Activated CD8-positive, alpha-beta memory T cell treated with anti-CD3 and anti-CD28 coated beads, Interleukin-2, amount 50 U/mL, for 1 hour (primary cell): ENCODE measurements around the gene PEAK3.

Experiments used
- DNase-seq: peaks from one replicate; pipeline ENCODE4 v3.0.0-alpha.2; 2020; ENCODE audit errors: extremely low read depth

PEAK3 gene

DNA sequence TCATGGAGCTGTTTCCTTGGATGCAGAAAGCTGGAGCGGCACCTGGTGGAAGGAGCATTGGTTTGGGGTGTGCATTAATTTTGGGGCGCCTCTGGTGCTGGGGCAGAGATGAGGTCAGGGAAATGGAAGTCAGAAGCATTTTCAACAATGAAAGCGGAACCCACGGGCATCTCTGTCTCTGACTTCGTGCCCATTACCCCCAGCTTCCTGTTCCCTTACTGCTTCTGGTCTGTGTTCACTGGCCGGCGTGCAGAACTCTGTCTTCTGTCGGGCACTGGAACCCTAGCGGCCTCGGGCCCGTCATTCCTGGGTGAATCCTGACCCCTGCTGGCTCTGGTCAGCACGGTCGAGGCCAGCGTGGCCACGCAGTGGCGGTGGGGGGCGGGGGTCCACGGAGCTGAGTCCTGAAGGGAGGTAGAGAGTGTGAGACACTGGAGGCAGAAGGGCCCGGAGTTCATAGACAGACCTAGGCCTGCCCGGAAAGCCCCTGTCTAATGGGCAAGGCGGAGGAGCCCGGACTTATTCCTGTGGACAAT lies 33.9 kb upstream of the PEAK3 start:
- no peak for DNase-seq

DNA sequence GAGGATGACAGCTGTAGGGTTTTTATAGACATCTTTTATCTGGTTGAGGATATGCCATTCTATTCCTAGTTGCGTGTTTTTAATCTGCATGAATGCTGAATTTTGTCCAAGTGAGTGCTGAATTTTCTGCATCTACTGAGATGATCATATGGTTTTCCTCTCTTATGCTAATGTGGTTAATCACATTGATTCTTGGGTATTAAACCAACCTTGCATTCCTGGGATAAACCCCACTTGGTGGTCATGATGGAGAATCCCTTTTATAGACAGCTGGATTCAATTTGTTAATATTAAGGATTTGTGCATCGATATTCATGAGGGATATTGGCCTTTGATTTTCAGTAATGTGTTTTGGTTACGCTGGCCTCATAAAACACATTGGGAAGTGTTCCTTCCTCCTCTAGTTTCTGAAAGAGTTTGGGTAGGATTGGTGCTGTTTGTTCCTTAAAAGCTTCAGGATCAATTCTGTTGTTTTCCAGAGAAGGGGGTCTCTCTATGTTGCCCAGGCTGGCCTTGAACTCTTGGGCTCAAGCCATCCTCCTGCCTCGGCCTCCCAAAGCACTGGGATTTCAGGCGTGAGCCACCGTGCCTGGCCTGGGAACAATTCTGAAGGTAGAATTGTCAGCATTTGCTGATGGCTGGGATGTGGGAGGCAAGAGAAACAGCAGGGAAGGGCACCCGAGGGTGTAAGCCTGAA lies 33.3 kb upstream of the PEAK3 start:
- DNase-seq: no peak

DNA sequence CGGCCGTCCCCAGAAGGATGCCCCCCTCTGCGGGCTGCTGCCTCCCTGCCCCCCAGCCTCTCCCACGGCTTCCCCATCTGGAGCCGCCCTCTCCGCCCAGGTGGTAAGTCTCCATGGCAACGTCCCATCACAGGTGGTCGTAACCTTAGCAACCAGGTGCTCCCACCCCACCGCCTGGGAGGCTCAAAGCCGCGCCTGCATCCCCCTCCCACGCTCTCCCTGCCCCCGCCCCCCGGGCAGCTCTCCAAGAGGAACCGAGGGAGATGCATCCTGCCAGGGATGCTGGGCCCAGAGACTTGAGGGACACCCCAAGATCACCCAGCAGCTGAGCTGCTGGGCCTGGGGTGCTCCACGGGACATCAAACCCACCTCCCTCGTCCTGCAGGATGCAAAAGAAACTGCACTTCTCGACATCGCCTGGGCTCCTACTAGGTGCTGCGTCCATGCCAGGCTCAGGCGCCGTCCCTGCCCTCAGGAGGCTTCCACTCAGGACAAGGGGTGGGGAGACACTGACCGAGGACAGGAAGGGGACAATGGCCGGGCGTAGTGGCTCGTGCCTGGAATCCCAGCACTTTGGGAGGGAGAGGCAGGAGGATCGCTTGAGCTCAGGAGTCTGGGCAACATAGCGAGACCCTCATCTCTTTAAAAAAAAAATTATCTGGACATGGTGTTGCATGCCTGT lies 31.0 kb upstream of the PEAK3 start:
- DNase-seq: no peak

DNA sequence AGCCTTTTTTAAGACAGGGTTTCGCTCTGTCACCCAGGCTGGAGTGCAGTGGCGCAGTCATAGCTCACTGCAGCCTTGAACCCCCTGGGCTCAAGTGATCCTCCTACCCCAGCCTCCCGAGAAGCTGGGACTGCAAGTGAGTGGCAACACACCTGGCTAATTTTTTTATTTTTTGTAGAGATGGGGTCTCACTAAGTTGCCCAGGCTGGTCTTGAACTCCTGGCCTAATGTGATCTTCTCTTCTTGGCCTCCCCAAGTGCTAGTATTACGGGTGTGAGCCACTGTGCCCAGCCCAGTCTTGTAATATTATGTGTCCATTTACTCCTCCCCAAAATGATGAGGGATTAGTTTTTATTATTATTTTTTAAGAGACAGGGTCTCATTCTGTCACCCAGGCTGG lies 29.1 kb upstream of the PEAK3 start:
- no peak for DNase-seq

DNA sequence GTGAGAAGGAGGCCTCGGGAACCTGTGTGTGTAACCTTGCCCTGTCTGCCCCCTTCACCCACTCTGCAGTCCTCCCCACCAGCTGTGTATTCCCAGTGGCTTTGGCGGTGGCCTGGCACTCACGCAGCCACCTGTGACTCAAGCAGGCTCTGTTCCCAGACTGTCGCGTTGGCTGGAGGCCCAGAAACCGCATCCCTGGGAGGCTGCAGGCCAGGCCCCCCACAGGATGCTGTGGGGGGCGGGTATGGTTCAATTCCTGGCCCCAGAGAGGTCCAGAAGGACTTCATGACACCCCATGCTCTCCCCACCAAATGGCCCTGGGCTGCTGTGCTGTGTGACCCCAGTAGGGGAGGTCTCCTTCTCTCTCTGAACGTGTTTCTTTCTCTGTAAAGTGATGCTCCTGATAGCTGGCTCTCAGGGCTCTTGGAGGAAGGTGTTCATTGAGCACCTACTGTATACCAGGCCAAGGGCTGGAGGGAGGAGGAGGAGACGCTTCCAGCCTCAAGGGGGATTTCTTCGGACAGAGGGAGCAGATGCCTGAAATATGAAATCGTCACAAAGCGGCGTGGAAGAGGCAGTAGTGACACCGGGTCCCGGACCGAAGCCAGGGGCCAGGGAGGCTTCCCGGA lies 27.9 kb upstream of the PEAK3 start:
- DNase-seq: no peak

DNA sequence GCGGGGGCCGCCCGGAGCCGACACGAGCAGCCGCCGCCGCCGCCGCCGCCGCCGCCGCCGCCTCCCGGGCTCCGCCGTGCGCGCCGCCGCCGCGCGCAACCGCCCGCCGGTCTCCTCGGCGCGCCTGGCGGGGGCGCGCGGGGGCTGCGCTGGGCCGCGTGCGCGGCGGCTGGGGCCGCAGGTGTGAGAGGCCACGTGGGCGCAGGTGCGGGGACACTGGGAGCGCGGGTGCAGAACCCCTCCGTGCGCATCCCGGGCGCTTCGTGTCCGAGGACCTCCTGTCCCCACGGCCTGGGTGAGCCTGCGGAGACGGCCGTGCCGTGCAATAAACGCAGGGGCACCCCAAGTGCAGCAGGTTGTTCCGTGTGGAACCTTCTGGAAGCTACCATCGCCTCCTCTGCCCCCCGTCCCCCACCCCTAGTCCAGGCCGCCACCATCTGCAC lies 26.2 kb upstream of the PEAK3 start, which contains the start of gene LINGO3:
Gene LINGO3, minus strand, starts transcription at position 41 of the 443 bp plus-strand sequence. CDS start 16,378 bp downstream, outside the sequence.
- no peak for DNase-seq

DNA sequence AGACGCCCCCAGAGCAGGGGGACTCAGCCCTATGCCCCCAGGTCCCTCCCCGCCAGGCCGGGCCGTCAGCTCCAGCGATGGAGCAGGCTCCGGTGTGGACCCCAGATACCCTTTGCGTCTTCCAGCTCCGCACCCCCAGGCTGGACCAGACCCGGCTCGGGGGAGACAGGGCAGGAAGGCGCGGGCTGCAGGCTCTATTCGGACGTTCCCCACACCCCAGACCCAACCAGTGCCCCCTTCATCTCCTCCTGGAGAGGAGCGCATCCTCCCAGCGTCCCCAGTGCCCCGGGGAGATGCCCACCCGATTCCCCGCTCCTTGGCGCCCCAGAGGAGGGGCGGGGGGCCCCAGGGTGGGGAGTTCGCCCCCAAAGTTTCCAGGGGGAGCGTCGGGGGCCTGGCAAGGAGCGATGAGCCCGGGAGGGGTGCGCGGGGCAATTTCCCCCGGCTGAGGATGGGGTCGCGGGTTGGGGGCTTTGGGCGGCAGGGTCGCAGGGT lies 25.6 kb upstream of the PEAK3 start:
- DNase-seq: no peak

DNA sequence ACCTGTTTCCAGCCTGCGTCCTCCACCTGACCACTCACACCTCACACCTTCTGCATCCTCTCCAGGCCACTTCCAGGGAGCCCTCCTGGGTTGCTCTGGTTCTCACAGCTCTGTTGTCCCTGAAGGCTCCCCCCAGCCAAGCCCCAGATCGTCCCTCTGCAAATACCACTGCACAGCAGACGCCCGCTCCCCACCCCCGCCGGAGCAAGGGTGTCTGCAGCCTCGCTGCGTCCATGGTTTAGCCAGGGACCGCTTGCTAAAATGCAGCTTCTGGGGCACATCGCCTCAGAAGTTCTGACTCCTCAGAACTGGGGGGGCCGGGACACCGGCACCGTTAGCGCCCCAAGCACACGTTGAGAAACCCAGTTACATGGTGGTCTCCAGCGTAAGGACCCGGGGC lies 25.0 kb upstream of the PEAK3 start:
- DNase-seq: no peak

DNA sequence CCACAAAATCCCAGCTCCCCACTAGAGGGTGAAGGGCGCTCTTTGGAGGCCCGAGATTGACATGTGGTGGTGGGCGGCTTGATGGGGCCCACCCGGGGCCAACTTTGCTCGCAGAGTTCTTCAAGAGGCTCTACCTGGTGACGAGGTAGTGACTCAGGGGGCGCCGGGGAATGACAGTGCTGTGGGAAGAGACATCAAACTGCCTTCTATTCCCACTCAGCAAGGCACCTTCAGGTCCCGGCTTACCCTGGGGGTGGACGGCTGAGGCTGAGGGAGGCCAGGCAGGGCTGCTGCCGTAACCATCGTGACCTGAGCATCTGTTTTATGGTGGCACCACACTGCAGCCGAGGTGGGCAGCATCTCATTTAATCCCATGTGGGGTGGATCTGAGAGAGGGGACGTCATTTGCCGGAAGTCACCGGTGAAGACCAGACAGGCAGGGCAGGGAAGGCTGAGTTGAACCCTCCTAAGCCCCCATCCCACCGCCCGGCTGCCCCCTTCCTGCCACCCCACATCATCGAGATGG lies 24.4 kb upstream of the PEAK3 start:
- DNase-seq: no peak

DNA sequence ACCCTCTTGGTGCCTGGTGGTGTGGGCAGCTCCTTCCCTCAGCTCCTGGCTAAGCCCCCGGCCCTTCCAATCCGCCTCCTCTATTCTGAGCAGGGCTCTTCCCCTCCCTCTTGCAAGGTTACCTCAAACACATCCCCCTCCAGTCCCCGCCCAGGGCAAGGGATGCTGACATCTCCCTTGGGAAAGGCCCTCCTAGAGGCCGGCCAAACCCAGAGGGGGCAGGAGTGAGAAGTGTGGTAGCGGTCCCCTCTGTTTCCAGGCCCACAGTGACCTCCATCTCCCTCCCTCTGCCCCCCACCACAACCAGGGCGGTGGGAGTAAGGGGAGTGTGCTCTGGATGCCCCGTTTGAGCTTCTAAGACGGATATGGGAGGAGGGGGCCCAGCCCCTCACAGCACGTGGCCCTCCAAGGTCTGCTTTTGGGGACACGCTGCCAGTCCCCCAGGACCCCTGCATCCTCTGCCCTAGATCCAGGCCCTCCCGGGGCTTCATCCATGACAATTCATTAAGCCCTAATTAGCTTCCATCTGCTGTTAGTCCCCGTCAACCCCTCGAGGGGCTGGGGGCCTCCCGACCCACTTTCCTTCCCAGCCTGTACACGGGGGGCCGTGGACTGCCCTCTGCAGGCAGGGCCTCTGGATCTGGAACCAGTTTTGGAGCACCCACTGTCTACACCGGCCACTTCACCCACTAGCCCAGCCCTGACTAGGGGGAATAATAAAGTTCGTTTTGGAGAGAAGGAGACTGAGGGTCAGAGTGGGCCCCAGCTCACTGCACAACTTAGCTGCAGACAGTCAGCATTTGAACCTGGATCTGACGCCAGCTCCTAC lies 23.7 kb upstream of the PEAK3 start:
- DNase-seq: no peak

DNA sequence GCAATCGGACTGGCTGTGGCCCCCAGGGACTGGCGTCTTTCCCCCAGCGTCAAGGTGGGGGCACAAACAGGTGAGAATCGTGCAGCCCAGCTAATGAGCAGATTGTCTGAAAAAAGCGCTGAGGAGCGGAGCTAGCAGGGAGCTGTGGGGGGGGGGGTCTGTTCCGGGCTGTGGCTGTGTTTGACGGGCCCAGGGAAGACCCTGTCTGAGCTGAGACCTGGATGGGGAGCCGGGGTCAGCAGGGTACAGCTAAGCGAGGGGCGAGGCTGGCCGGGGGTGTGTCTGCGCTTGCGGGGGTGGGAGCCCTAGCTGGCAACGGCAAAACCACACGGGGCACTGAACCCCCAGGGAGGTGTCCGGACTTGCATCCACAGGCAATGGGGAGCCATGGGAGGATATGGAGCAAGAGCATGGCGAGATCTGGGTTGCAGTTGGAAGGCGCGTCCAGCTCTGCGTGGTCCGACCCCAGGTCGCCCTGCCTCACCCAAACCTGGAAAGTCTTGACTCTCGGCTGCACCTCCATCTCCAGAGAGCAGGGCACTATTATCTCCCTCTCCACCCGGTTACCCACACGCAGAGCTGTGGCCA lies 21.3 kb upstream of the PEAK3 start:
- no peak for DNase-seq

DNA sequence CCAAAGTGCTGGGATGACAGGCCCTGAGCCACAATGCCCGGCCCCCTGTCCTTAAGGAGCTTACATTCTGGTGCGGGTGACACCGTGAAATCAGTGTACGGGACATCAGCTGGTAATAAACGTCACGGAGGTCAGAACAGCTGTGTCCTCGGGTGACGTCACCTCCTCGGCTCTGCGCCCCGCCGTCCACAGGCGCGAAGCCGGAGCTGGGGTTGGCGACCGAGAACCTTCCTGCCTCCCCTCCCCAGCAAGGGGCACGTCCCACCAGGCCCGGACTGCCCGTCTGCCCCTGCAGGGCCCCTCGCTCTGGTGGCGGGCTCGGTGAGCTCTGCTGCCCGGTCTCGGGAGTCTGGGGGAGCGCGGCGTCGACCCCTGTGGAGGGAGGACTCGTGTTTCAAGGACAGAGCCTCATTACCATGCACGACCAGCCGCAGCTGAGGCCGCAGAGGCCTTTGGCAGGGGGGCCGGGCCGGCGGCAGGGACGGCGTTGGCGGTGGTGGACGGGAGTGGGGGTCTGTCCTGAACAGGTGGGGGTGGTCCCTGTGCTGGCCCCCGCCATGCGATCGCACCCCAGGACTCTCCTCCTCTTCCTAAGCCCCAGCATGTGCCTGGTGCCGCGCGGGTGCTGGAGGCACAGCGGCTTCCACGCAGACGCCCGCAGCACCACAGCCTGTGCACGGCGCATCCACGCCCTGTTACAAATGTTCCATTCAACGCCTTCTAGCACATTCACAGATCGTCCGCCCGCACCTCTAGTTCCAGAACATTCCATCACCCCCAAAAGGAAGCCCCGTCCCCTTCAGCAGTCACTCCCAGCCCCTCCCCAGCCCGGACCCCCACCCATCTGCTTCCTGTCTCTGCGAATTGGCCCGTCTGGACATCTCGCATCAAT lies 20.6 kb upstream of the PEAK3 start:
- no peak for DNase-seq

DNA sequence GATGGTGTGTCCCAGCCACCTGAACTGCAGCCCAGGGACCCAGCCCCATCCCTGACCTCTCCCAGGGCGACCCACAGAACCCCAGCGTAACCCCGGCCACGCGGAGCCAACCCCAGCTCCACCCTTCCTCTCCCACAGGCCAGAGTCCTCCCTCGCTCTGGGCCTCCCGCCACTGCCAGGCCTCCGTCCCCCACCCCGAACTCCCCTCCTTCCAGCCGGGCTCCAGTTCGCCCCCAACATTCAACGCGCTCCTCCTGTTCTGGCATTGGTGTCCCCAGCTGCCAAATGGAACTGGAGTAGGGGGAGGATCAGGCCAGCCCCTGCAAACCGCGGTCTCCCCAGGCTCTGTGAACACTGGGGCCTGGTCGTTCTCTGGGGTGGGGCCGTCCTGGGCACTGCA lies 18.6 kb upstream of the PEAK3 start:
- no peak for DNase-seq

DNA sequence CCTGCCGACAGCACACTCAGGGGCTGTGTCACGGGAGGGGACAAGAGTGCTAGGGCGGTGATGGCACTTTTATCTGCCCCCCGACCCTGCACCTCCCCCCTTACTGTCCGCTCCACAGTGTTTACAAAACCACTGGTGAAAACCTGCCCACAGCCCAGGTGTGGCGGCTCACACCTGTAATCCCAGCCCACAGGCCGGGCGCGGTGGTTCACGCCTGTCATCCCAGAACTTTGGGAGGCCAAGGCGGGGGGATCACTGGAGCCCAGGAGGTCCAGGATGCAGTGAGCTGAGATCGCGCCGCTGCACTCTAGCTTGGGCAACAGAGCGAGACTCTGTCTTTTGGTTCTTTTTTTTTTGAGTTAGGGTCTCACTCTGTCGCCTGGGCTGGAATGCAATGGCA lies 14.2 kb upstream of the PEAK3 start:
- DNase-seq: no peak

DNA sequence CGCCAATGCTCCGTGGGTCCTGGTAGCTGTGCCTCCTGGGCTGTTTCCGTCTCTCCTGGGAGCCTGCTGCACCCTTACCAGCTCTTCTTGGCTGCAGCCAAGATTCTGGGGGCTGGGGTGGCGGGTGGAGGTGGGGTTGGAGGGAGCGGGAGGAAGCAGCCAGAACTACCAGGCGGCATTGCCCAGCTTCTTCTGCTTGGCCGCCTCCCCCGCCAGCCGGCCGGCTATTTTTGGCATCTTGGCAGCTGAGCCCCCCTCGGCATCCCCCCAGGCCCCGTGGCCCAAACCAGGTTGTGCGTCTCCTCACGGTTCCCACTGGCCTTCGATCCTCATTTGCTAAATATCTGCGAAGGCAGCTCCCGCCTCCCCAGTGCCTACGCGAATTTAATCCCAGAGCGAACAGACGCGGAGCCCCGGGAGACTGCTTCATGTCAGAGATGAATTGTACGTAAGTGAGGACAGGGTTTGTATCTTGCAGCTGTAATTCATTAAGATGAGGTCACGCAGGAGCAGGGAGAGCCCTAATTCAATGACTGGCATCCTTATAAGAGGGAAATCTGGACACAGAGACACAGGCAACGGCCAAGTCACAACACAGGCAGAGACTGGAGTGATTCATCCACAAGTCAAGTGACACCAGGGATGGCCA lies 12.8 kb upstream of the PEAK3 start:
- no peak for DNase-seq

DNA sequence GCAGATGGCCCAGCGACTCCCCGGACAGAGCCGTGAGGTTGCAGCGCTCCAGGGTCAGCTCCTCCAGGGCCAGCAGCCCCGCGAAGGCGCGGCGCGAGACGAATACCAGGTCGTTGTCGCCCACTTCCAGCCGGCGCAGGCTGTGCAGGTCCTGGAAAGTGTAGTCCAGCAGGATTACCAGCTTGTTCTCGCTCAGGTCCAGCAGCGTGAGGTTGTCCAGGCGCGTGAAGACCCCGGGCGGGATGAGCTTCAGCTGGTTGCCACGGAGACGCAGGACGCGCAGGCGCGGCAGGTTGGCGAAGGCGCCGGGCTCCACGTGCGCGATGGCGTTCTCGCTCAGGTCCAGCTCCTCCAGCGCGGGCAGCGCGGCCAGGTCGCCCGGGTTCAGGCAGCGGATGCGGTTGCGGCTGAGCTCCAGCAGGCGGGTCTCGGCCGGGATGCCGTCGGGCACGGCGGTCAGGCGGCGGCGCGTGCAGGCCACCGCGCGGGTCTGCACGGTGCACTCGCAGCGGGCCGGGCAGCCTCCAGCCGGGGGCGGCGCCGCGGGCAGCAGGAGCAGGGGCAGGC lies 9.3 kb upstream of the PEAK3 start:
- no peak for DNase-seq

DNA sequence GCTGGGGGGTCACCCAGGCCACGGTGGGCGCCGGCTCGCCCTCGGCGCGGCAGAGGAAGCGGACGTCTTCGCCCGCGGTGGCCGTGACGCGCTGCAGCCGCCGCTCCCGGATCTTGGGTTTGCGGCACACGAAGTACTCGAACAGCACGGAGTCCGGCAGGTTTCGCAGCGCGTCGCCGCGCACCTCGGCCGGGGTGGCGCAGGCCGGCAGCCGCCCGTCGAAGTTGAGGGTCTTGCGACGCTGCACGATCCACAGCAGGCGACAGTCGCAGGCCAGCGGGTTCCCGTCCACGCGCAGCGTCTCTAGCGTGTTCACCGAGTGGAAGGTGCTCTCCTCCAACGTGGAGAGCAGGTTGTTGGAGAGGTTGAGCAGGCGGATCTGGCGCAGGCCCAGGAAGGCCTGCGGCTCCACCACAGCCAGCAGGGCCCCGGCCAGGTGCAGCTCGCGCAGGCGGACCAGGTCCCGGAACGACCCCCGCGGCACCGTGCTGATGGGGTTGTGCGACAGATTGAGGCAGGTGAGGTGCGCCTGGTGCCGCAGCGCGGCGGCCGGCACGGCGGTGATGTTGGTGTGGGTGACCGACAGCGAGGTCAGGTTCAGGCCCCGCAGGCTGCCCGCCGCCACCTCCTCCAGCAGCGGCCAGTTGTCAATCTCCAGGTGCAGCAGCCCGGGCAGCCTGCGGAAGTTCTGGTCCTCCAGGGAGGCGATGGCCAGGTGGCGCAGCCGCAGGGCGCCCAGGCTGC lies 8.6 kb upstream of the PEAK3 start:
- DNase-seq: no peak

DNA sequence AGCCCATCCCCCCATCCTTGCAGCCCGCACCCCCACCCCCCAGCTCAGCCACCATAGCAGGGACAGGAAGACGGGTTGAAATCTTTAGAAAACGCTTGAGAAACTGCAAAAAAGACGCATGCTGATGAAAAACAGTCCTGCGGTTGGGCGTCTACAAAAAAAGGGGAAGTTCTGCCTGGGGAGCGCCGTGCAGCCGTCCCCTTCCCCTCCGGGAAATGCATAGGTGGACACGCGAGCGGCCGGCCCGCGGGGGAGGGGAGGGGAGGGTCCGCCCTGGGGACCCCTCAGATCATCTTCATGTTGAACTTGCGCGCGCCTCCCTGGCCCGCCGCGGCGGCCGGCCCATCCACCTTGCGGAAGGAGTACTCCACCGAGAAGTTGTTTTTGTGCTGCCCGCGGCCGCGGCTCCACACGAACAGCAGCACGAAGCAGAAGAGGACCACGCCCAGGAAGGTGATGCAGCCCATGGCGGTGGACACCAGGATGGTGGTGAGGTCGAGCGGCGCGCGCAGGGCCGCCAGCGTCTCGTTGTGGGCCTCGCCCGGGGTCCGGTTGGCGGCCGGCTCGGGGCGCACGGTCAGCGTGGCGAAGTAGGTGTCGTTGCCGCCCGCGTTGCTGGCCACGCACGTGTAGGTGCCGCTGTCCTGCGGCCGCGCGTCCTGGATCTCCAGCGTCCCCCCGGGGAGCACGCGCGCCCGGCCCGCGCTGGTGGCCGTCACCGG lies 7.9 kb upstream of the PEAK3 start:
- DNase-seq: no peak
